Activated CD4-positive, CD25-positive, alpha-beta regulatory T cell treated with anti-CD3 and anti-CD28 coated beads, Interleukin-2, amount 50 U/mL, for 16 hours (primary cell): Measurements from ENCODE around the gene CREG2.
"Not testable (repeated sequence)": the region's sequence is repeated elsewhere in the genome, so short reads cannot be mapped to it uniquely, and the experiment has no call there.

Source experiments
- DNase-seq: peaks from one replicate; pipeline ENCODE4 v3.0.0-alpha.2; 2020; ENCODE audit warnings: low read depth, low spot score

CREG2 gene

DNA sequence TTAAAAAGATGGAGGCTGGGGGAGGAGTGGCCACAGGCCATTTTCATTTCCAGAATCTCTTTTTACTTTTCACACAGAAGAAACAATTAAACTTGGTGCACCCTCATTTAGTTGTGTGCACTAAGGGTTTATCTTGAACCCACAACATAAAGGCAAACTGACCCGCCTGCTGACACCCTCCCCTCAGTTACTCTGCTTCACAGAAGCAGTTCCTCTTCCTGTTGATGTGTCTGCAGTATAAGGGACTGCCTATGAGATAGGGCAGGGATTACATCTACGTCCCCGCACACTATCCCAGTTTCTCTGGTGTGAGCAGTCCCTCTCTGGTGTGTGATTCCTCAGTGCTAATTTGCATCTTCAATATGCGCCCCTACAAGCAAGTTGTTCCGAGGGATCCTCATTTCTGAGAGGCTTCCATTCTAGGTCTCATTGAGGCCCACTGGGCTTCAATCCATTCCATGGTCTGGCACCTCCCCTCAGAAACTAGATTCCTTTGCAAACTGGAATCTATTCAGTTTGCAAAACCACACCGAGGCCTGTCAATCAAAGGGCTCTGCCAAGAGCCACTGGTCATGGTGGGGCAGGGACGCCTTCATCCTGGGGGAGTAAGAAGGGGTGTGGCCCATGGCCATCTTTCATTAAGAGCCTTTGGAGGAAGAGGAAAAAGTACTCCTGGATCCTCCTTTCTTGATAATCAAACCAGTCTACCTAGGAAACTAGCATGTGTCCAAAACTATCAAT lies 12.3 kb downstream of the CREG2 start:
- DNase-seq = no peak

DNA sequence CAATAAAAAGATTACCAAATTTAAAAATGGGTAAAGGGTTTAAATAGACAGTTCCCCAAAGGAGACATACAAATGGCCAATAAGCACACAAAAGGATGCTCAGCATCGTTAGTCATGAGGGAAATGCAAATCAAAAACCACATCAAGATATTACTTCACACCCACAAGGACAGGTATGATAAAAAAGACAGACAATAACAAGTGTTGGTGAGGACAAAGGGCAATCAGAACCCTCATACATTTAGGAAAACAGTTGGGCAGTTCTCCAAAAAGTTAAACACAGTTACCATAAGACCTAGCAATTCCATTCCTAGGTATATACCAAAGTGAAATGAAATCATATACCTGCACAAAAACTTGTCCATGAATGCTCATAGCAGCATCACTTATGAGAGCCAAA lies 14.5 kb downstream of the CREG2 start:
- DNase-seq = no peak

DNA sequence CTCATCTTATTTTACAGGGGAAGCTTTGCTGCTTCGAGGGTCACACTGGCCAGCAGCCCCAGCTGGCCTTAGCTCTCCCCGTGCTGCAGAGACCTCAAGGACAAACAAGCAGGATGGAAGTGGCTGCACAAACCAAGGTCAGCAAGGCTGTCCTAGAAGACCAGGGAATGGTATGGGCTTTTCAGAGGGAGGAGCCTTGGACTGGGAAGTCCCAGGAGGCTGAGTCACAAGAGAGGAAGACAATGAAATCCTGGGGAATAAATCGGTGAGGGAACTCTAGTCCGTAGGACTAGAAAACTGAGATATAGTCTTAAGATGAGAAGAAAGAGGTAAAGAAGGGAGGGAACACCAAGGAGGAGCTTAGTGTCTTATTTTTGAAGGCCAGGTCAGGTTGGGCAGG lies 15.7 kb downstream of the CREG2 start:
- no peak for DNase-seq

DNA sequence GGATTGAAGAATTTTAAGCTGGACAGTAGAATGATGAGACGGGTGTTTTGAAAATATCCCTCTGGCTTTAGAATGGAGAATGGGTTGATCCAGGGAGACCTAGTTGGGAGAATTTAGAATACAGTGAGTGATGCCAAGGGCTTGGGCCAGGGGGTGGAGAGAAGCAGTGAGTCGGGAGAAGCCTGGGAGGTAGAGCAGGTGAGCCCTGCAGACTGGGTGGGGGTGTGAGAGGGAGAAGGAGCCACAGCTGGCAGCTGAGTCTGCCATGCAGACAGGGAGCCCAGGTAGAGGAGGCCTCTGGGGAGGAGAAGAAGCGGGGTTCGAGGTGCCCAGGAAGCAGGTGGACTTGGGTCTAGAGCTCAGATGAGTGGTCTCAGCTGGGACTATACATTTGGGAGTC lies 18.2 kb downstream of the CREG2 start:
- DNase-seq = no peak

DNA sequence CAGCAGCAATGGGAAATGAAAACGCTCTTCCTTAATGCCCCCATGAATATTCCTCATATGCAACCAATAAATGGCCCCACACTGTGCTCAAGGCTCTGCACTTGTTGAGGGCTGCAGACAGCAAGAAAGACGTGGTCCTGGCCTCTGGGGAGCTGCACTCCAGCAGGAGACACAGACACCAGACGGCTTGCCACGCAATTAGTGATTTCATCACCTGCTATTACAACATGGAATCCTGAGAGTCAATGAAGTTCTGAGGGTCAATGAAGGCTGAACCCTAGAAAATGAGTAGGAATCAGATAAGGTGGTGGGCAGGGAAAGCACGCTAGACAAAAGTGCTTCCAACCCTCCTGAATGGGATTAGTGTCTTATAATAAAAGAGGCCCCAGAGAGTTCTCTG lies 18.9 kb downstream of the CREG2 start:
- DNase-seq = no peak

DNA sequence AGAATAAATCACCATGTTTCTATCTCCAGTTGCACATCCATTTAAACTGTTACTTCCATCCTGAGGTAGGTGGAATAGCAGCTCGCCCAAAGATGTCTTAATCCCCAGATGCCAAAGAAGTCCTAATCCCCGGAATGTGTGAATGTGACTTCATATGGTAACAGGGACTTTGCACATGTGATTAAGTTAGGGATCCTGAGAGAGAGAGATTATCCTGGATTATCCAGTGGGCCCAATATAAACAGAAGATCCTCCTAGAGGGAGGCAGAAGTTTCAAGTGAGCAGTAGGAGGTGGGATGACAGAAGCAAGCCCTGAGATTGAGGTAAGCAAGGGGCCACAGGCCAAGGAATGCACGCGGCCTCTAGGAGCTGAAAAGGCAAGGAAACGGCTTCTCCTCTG lies 19.8 kb downstream of the CREG2 start:
- no peak for DNase-seq

DNA sequence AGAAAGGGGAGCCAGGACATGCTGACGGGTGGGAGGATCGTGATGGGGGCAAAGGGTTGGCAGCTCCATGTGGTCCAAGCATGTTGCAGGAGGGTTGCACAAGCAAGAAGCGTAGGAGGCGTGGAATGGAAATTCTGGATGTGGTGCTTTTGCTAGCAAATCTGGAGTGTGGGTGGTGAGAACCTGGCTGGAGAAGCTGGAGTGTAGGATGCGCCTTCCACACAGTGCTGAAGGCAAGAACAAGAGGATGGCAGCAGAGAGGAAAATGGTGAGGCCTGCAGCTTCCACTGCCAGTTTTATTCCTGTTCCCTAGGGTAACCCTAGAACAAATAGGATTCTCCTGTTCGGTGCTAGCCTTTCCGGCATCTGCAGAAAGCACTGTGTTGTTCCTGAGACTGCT lies 22.4 kb downstream of the CREG2 start:
- DNase-seq = no peak

DNA sequence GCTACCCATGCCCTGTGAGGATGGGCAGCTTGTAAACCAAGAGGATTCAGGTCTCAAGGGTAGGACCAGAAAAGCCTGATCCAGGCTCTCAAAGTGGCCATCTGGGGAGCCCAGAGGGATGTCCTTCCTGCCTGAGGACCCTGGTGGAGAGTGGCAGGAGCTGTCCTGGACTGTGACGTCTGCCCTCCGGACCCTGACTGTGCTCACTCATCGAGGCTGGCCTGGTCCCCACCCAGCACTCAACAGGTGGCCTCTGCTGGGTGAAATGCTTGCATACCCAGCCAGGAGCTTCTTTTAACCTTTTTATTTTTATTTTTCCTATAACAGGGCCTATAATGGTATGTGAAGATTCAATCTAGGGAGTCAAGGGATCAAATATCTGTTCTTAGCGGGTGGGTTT lies 24.5 kb downstream of the CREG2 start:
- no peak for DNase-seq

DNA sequence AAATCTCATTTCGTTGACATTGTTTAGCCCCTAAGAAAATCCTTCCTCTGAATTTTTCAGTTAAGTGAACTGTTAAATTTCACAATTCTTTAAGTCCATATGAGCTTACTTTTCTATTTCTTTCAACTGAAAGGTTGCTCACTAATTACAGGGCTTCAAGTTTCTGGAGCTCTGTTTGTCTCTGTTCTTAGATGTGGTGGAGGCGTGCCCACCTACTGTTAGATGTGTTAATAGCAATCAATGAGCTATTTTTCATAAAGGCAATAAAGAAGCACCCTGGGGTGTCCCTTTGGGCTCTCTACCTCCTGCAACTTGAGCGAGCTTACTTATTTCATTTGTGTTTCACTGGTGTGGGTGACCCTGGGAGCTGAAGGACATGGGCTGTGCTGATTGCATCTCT lies 25.0 kb downstream of the CREG2 start:
- DNase-seq = no peak

DNA sequence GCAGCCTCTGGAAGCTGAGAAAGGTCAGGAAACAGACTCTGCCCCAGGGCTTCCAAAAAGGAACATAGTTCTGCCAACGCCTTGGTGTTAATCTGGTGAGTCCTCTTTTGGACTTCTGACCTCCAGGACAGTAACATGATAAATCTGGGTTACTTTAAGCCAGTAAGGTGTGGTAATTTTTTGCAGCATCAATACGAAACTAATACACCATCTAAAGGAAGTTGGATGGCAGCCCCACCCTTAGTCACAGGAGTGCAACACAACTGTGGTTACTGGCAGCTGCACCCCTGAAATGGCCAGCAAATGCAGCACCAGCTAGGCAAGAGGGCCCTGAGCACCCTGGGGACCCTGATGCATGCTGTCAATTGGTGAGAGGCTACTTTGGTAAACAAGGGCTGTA lies 25.8 kb downstream of the CREG2 start:
- DNase-seq = no peak

DNA sequence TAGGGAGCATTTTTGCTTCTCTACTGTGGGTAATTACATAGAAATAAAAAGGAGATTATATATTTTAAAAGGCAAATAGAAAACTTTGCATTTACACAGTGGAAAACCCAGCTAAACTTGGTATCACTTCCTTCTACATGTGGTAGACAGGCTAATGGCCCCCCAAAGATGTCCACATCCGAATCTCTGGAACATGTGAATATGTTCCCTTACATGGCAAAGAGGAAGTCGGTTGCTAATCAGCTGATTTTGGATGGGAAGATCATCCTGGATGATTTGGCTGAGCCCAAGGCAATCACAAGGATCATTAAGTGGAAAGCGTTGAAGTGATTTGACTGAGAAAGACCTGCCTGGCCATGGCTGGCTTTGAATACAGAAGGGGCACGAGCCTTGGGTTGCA lies 26.2 kb downstream of the CREG2 start:
- no peak for DNase-seq

DNA sequence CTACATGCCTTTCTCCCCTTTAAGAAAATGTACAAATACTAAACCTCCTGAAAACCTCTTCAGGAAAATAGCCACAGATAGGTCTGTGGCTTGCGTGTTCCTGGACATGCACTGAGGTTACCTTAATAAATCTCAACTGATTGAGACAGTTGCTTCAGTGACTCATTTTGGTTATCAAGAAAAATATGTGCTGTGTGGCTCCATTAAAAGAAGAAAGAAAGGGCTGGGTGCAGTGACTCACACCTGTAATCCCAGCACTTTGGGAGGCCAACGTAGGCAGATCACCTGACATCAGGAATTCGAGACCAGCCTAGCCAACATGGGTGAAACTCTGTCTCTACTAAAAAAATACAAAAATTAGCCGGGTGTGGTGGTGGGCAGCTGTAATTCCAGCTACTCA lies 27.1 kb downstream of the CREG2 start:
- no peak for DNase-seq

DNA sequence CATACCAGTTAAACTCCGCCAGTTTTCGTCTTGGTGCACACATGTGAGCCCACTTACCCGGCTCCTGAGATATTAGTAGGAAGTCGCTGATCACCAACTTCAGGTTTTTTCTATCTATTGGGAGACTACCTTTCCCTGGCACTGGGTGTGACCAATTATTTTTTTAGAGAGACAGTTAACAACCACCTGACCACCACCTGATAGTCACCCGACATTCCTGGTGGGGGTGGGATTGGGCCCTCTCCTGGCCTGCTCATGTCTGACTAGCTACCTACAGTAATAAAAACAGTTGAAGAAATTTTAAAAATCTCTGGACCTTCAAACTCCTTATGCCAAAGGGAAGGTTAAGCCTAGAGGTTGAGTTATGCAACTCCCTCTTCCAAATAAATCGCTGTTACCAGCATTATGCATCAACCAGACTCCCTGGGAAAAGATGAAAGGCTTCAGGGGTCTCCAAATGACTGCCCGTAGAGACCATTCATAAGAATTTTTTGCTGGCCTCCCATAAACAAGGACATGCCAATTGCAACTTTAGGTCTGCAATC lies 27.8 kb downstream of the CREG2 start:
- no peak for DNase-seq

DNA sequence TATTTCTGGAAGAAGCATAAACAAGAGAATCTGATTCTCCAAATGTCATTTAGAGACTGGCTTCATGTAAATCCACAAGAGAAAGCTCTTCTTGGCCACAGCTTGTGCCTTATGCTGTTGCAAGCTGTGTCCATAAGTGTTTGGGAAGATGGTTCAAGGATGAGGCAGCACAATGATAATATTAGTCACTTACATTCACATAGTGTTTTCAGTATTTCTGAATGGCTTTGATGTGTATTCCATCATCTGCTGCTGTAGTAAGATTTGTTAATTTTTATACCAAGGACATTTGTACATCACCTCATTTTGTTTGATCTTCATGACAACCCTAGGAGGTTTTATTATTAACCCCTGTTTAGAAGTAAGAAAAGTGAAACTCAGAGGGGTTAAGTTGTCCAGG lies 29.9 kb downstream of the CREG2 start:
- no peak for DNase-seq

DNA sequence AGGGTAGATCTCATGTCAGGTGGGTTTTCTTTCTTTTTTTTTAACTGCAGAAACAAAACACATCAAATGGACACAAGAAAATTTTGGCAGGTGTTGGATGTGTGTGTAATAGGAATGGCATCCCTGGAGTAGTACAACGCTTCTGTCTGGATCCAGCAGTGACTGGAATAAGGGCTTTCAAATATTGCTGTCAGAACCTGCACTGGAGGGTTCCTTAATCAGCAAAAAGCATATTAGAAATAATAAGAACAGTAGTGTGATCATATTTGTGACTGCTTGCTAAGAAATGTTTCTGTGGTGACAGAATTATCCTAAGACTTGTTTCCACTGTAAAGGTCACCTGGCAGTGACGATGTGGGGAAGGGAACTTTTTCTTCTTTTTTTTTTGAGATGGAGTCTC lies 30.8 kb downstream of the CREG2 start:
- DNase-seq = no peak

DNA sequence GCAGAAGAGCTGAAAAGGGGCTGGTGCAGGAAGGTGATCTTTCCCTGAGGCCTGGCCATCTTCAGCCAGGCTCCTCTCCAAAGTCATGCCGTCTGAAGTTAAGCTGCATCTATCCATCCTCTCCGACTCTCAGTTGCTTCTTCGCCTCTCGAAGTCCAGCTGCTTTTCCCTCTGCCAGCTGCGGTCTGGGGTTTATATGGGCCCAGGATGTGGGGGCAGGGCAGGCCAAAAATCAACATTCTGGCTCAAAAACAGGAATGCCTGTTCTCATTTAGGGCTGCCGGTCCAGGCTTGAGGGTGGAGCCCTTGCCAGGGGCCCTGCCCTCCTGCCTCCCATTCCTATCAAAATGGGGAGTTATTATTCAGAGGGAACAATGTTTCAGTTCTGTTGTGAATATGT lies 31.2 kb downstream of the CREG2 start:
- DNase-seq = no peak

DNA sequence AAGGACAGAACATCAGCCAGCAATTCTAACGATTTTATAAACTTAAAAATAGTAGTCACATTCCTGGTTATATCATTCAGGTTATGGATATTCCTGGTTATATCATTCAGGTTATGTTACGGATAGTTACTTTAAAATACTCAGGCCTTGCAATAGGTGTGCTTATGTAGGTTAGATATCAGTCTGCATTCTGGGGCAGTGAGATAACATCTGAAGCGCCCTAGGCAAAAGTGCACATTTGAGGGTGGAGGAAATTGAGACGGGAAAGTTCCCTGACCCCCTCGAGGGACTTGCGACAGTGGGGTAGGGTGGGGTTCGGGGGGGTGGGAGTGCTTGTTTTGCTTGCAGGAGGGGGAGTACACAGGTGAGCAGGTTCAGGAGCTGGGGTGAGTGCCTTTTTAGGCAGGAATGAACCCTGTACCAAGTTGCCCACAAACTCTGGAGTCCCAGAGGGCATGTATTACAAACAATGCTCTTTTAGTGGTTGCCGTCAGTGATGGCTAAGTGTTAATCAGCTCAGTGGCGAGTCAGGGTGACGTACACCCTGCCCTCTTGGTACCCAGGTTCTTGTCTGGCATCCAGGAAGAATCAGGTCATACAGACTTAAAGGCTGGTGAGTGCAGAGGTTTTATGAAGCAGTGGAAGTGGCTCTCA lies 31.8 kb downstream of the CREG2 start:
- DNase-seq = no peak

DNA sequence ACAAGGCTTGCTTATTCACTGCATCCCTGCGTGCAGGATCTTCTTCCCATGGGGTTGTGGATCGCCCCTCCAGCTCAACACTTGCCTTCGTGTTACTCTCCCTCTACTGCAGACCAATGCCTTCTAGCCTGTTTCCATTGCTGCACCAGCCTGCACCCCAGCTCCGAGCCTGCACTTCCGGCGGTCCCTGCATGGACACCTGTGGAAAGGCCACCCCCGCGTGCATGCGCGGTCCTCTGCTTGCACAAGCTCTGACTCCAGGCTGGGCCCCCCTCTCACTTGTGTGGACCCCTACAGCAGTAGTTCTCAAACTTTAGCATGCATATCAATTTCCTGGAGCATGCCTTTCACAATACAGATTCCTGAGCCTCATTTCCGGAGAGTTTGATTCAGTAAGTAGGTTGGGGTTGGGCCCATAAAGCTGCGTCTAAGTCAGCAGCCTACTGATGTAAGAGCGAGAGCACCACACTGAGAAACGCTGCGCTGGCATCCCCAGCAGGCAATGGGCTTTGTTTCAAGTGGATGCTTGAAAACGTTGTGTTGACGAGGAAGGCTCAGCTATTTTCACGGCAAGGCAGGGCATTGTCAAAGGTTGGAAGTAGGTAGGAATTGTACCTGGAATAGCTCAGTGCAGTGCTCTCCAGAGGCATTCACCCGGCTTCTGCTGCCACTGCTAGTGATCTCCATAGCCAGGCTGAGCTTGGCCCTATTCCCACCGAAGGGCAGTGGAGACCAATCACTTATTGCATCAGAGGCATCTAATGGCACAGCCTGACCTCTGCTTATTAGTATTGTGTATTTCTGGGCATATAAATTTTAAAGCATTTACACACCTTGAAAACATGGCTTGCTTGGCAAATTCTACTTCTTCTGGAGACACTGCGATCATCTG lies 32.6 kb downstream of the CREG2 start:
- DNase-seq = no peak

DNA sequence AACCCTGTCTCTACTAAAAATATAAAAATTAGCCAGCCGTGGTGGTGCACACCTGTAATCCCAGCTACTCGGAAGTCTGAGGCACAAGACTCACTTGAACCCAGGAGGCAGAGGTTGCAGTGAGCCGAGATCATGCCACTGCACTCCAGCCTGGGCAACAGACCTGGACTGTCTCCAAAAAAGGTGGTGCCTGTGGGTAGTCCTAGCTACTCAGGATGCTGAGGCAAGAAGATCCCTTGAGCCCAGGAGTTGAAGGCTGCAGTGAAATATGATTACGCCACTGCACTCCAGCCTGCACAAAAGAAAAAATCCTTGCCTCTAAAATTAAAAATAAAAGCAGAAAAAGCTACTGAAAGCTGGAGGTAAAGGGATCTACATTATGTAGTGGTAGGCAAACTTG lies 34.7 kb downstream of the CREG2 start:
- not testable (repeated sequence) for DNase-seq

DNA sequence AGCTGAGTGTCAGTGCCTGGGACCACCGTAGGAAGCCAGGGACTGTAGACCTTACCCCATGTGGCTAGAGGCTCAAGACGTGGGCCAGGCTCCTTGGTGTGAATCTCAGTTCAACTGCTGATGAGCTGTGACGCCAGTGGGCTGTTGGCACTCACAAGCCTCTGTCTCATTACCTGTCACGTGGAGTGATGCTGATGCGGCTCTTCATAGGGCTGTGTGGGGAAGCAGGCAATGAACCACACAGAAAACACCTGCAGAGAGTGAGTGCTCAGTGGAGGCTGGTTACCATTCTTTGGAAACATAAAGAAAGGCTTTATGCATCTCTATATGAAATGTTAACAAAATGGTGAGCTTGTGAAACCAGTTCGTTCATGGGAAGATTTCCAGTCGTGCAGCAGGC lies 36.1 kb downstream of the CREG2 start:
- DNase-seq = no peak

DNA sequence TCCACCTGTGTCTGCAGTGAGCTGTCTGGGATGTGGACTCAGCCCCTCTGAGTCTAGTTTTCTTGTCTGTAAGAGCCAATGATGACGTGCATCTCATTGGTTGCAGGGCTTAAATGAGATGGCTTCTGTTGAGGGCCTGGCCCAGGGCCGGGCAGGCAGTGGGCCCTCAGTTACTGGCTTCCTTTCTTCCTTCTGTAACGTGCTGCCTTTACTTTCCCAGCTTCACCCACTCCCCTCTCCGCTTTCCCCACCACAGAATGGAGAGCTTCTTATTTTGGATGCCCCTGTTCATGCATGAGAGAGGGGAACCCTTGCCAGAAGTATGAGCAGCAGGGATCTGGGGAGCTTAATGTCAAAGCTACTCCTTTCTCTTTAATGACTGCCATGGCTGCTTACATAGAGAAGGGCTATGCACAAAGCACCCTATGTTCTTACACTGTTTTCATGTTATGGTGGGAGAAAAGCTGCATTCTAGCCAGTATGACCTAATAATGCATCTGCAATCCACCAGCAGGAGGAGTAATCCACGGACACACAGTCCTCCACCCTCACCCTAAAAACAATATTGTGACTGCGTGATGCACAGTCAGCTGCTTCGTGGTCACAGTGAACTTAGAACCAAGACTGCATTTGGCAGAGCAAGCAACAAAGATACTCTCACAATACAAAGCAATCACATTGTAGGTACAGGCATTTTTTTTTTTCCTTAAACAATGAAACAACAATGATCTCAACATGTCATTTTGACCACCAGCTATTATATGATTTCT lies 37.2 kb downstream of the CREG2 start:
- DNase-seq = no peak

DNA sequence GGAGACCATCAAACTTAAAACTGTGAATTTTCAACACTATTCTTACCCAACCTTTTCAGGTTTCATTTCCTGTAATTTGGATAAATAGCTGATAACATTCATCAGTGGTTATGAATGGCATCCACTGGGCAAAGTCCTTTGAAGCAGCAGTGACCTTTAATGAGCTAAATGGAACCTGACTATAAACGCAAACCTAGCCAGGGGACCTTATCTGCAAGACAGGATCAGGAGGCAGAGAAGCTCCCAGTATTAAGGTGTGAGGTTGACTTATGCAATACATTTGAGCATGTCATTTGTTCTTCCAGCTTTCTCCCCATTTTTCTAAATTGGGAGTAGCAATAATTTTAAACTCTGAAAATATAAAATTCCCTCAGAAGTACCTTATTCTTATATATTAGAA lies 38.4 kb downstream of the CREG2 start:
- no peak for DNase-seq
